ENCODE results near the gene CEP170B.
"Not testable (repeated sequence)": the region's sequence is repeated elsewhere in the genome, so short reads cannot be mapped to it uniquely, and the experiment has no call there.

The CEP170B gene

GRCh38 chr14:104889375-104889757, 24.3 kb downstream of the CEP170B start:
- no peak overlapping the region for H3K4me3 ChIP-seq (ENCODE audit: low read depth, low read length)
- TF ChIP-seq CTCF (IDR thresholded peaks at IDR 0.05; ENCODE audit: low read depth, low read length, missing control alignments), result no peak
- no peak for DNase-seq (ENCODE audit: low read depth)

DNA sequence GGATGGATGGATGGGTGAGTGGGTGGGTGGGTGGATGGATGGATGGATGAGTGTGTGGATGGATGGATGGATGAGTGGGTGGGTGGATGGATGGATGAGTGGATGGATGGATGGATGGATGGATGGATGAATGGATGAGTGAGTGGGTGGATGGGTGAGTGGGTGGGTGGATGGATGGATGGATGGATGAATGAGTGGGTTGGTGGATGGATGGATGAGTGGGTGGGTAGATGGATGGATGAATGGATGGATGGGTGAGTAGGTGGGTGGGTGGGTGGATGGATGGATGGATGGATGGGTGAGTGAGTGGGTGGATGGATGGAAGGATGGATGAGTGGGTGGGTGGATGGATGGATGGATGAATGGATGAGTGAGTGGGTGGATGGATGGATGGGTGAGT, 25.2 kb downstream of the CEP170B start:
- H3K4me3 ChIP-seq (ENCODE audit: low read depth, low read length); DNase-seq (ENCODE audit: low read depth): not testable (repeated sequence)

DNA sequence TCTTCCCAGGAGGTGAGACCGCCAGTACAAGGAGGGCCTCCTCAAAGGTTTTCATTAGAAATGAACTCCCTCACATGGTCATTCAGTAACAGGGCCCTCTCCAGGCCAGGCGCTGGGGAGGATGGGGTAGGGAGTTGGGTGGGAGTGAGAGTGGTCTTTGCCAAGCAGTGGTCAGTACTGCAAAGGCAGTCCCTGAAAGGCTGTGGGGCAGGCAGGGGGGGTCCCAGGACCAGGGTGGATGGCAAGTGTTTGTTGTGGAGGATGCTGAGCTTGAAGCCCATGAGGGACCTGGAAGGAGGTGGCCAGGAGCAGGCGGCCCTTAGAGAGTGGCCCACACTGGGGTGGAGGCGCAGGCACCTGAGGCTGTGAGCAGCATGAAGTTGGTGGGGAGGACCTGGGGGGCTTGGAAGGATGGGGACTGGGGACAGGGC, 26.1 kb downstream of the CEP170B start:
- no peak overlapping the region for H3K4me3 ChIP-seq (ENCODE audit: low read depth, low read length)
- no peak for DNase-seq (ENCODE audit: low read depth)
- TF ChIP-seq CTCF (IDR thresholded peaks at IDR 0.05; ENCODE audit: low read depth, low read length, missing control alignments), result no peak

DNA sequence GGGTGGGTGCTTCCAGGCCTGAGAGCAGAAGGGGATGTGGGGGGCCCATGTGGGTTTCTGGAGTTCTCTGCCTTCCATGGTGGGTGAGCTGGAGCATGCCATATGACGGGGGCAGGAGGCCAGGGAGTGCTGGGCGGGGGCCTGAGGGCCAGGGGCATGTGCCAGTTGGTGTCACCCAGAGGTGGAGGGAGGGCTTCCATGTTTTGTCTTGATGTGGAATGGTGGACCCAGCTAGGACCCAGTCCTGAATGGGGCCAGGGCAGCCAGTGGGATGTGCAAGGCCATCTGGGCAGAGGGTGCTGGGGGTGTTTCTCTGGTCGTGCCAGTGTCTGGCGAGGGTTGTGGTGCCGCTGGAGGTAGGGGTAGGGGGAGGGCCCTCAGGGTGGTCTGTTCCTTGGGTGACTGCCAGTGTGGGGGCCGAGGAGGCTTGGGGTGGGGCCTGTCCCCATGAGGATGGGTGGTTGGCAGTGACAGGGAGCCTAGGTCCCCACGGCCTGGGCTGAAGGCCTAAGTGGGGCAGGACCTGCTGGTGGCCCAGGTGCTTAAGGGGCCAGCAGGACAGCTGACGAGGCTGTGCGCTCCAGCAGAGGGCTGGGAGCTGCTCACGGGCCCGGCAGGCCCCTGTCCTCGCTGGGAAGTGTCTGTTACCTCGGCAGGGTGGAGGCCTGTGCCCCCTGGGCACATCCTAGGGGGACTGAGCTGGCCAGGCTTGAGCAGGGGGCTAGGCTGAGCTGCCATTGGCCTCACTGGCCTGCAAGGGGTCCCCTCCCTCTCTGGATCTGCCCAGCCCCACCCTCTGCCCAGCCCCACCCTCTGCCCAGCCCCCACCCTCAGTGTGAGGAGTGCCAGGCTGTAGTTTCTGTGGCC, 26.8 kb downstream of the CEP170B start:
- TF ChIP-seq CTCF (IDR thresholded peaks at IDR 0.05; ENCODE audit: low read depth, low read length, missing control alignments), result no peak
- no peak for DNase-seq (ENCODE audit: low read depth)
- H3K4me3 ChIP-seq (ENCODE audit: low read depth, low read length), result no peak overlapping the region

DNA sequence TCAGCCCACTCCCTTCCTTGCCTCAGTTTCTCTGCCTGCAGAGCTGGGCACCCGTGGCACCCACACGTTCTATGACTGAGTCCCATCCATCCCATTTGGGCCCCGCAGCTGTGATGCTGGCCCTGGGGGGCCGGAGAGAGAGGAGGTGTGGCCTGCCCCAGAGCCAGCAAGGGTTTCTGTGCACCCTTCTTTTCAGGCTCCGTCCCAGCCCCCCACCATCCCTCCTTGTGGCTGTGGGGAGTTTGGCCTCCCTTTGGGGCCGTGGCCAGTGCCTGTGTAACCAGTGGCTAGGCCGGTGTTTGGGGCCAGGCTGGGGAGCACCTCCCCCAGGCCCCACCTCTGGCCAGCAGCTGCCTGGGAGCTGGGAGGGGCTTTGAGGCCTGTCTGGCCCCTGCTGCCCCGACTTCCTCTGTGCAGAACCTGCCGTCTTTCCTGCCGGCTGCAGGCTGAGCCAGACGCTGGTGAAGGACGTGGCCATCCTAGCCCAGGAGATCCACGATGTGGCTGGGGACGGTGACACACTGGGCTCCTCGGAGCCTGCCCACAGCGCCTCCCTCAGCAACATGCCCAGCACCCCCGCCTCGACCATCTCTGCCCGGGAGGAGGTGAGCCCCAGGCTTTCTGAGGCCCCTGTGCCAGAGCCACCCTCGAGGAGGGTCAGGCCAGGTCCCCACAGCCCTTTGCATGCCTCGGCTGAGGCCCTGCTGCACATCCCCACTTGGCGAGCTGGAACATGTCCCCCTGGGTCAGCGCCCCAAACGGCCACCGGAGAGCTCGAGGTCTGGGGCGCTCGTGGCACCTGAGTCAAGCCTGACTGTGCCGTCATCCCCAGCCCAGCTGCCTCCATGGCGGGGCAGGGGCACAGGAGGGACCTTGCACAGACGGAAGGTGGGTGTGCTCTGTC, 27.7 kb downstream of the CEP170B start:
- DNase-seq (ENCODE audit: low read depth), result no peak
- TF ChIP-seq CTCF (IDR thresholded peaks at IDR 0.05; ENCODE audit: low read depth, low read length, missing control alignments), result no peak
- H3K4me3 ChIP-seq (ENCODE audit: low read depth, low read length), result no peak overlapping the region

GRCh38 chr14:104893435-104894207, 28.6 kb downstream of the CEP170B start:
- H3K4me3 ChIP-seq (ENCODE audit: low read depth, low read length), result no peak overlapping the region
- DNase-seq (ENCODE audit: low read depth), result no peak
- TF ChIP-seq CTCF (IDR thresholded peaks at IDR 0.05; ENCODE audit: low read depth, low read length, missing control alignments), result no peak

All from GM12864 (cell line).